ENCODE measurements around the gene TMEM242. TPM values are rescaled to one million over a fixed set of nuclear protein-coding genes. Genes with fewer than 3 reads are reported as not detected.

The TMEM242 gene
- total RNA-seq, 1 donor from 2014 or later: 12.4 TPM

DNA sequence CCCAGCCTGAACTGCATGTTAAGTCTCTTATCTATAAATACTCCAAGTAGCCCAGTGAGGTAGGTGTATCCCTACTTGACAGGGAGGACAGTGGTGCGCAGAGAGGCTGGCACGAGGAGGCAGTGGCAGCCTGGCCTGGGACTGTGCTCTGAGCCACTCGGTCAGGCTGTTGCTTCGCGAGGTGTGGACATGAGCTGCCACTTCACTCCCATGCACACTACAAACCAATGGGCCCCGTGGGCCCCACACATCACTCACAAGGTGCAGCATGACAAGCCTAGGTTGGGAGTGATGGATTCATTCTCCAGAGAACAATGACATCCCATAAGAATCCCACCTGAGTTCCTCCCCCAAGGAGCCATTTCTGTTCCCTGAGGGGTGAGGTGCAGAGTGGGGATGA lies 54.9 kb downstream of the TMEM242 start:
- H3K27ac Mint-ChIP-seq: no peak overlapping the region
- no peaks in the 10 kb centered on the region for H3K4me1 Mint-ChIP-seq (ENCODE audit: low read depth)
- peaks cover 11% of the 10 kb centered on the region for H3K27me3 Mint-ChIP-seq
- H3K36me3 Mint-ChIP-seq (ENCODE audit: insufficient read depth): no peaks in the 10 kb centered on the region
- no peak for TF ChIP-seq CTCF (IDR thresholded peaks at IDR 0.05; ENCODE audit: unreplicated experiment)
- H3K9me3 Mint-ChIP-seq (ENCODE audit: low read depth): peaks cover 9% of the 10 kb centered on the region
- H3K4me3 Mint-ChIP-seq (ENCODE audit: low read depth): no peak overlapping the region
- no peak for DNase-seq (ENCODE audit: low spot score, unreplicated experiment)

DNA sequence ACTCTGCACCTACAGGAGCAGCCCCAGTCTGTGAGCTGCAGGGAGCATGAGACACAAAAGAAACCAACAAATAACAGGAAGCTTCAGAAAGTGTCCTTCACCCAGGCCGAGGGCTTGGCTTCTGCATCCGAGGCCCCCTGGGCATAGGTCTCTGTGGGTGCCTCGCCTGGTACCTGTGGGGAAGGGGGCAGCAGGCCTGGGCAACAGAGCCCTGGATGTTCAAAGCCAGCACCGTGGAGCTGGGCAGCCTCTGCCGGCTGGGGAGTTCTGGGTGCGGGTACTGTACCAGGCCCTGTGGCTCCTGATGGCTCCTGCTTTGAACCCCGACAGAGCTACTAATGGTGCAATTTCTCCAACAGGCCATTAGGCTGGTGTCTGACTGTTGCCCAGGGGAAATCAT lies 55.7 kb downstream of the TMEM242 start:
- H3K9me3 Mint-ChIP-seq (ENCODE audit: low read depth): peaks cover 9% of the 10 kb centered on the region
- no peaks in the 10 kb centered on the region for H3K36me3 Mint-ChIP-seq (ENCODE audit: insufficient read depth)
- TF ChIP-seq CTCF (IDR thresholded peaks at IDR 0.05; ENCODE audit: unreplicated experiment): no peak
- no peak for DNase-seq (ENCODE audit: low spot score, unreplicated experiment)
- H3K4me1 Mint-ChIP-seq (ENCODE audit: low read depth): no peaks in the 10 kb centered on the region
- H3K27me3 Mint-ChIP-seq: peaks cover 3% of the 10 kb centered on the region
- no peak overlapping the region for H3K4me3 Mint-ChIP-seq (ENCODE audit: low read depth)
- no peak overlapping the region for H3K27ac Mint-ChIP-seq

GRCh38 chr6:157267109-157267611 lies 56.2 kb downstream of the TMEM242 start:
- H3K27ac Mint-ChIP-seq: no peak overlapping the region
- TF ChIP-seq CTCF (IDR thresholded peaks at IDR 0.05; ENCODE audit: unreplicated experiment): no peak
- no peaks in the 10 kb centered on the region for H3K4me1 Mint-ChIP-seq (ENCODE audit: low read depth)
- no peaks in the 10 kb centered on the region for H3K36me3 Mint-ChIP-seq (ENCODE audit: insufficient read depth)
- H3K4me3 Mint-ChIP-seq (ENCODE audit: low read depth): no peak overlapping the region
- H3K27me3 Mint-ChIP-seq: peaks cover 3% of the 10 kb centered on the region
- H3K9me3 Mint-ChIP-seq (ENCODE audit: low read depth): peaks cover 9% of the 10 kb centered on the region
- no peak for DNase-seq (ENCODE audit: low spot score, unreplicated experiment)

GRCh38 chr6:157266274-157267101 lies 56.8 kb downstream of the TMEM242 start:
- Mint-ChIP-seq H3K27ac (no peak overlapping the region), H3K4me1 (ENCODE audit: low read depth) (no peaks in the 10 kb centered on the region), H3K4me3 (ENCODE audit: low read depth) (no peak overlapping the region), H3K27me3 (peaks cover 3% of the 10 kb centered on the region), H3K36me3 (ENCODE audit: insufficient read depth) (no peaks in the 10 kb centered on the region), H3K9me3 (ENCODE audit: low read depth) (peaks cover 9% of the 10 kb centered on the region)
- TF ChIP-seq CTCF (IDR thresholded peaks at IDR 0.05; ENCODE audit: unreplicated experiment): no peak
- no peak for DNase-seq (ENCODE audit: low spot score, unreplicated experiment)

DNA sequence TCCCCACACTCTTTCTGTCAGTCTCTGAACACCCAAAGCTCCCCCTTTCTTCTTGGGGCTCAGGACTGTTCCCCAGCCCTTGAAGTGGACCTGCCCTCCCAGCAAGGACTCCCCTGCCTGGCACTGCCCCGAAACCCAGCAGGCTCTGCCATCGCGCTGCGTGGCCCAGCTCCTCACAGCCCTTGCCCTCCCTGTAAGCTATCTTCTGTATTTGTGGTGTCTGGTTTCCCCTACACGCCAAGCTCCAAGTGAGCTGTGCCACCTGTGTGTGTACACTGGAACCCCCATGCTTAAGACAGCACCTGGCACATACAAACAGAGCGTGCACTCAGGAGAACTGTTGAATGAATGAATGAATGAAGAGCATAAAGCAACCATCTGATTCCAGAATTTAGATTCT lies 57.7 kb downstream of the TMEM242 start:
- DNase-seq (ENCODE audit: low spot score, unreplicated experiment): no peak
- peaks cover 8% of the 10 kb centered on the region for H3K9me3 Mint-ChIP-seq (ENCODE audit: low read depth)
- no peaks in the 10 kb centered on the region for H3K36me3 Mint-ChIP-seq (ENCODE audit: insufficient read depth)
- no peak overlapping the region for H3K4me3 Mint-ChIP-seq (ENCODE audit: low read depth)
- no peaks in the 10 kb centered on the region for H3K27me3 Mint-ChIP-seq
- no peak for TF ChIP-seq CTCF (IDR thresholded peaks at IDR 0.05; ENCODE audit: unreplicated experiment)
- no peak overlapping the region for H3K27ac Mint-ChIP-seq
- H3K4me1 Mint-ChIP-seq (ENCODE audit: low read depth): no peaks in the 10 kb centered on the region

Data from progenitor cell of endocrine pancreas (in vitro differentiated cells).